IMR-90 (cell line): ENCODE results near the gene WDR90. TPM values are rescaled to one million over a fixed set of nuclear protein-coding genes. Genes with fewer than 3 reads are reported as not detected.

ENCODE experiments used
- ATAC-seq: fragments of 200-7000 bp; cut with Tn5 transposase; 2 replicates; pipeline ENCODE4 v1.9.1; 2020; ENCODE audit warnings: low read depth, mild to moderate bottlenecking, moderate library complexity
- BruUV-seq: library from RNA; stranded (reverse); fragments of 400-500 nt; replicated peaks from 2 replicates; lab custom pipeline; 2021; lab: Mats Ljungman, UMichigan
- CTCF ChIA-PET: fragments of 300-600 bp; formaldehyde crosslinking; extraction: SDS; loops from one replicate; lab custom pipeline; 2021; ENCODE audit warnings: antibody characterized with exemption; lab: Yijun Ruan, JAX
- POLR2A ChIA-PET: fragments of 300-600 bp; sonication (Branson Sonifier 250); formaldehyde crosslinking; loops from one replicate; lab custom pipeline; 2022; ENCODE audit warnings: antibody characterized with exemption; ENCODE audit not compliant: unreplicated experiment; lab: Charles Lee
- DNase-seq: peaks from one replicate; pipeline ENCODE4 v3.0.0; 2013
- H2AFZ ChIP-seq: replicated peaks from 2 replicates; pipeline ENCODE3; 2013; ENCODE audit warnings: low read length, mild to moderate bottlenecking; ENCODE audit not compliant: poor library complexity
- H2AK5ac ChIP-seq: 2 replicates; pipeline ENCODE4 v1.6.1; 2013; ENCODE audit warnings: low read depth, low read length, inconsistent platforms
- H2AK9ac ChIP-seq: replicated peaks from 2 replicates; pipeline ENCODE3; 2013; ENCODE audit warnings: mild to moderate bottlenecking, low read depth, low read length, moderate library complexity; ENCODE audit not compliant: poor library complexity
- H2BK120ac ChIP-seq: 2 replicates; pipeline ENCODE4 v1.6.1; 2013; ENCODE audit warnings: low read depth, low read length, inconsistent platforms
- H2BK15ac ChIP-seq: 3 replicates; pipeline ENCODE4 v1.6.1; 2013; ENCODE audit warnings: low read depth, low read length, inconsistent platforms
- H2BK20ac ChIP-seq: 2 replicates; pipeline ENCODE4 v1.6.1; 2013; ENCODE audit warnings: low read depth, mild to moderate bottlenecking, inconsistent platforms, low read length, moderate library complexity
- H2BK5ac ChIP-seq: 2 replicates; pipeline ENCODE4 v1.6.1; 2013; ENCODE audit warnings: mild to moderate bottlenecking, low read depth, low read length, inconsistent platforms; ENCODE audit not compliant: poor library complexity, severe bottlenecking
- H3K14ac ChIP-seq: replicated peaks from 2 replicates; pipeline ENCODE4 v1.6.1; 2013; ENCODE audit warnings: low read depth, low read length, inconsistent platforms
- H3K18ac ChIP-seq: 2 replicates; pipeline ENCODE4 v1.6.1; 2013; ENCODE audit warnings: low read depth, low read length, control low read depth
- H3K23ac ChIP-seq: 2 replicates; pipeline ENCODE4 v1.6.1; 2013; ENCODE audit warnings: low read depth, low read length, inconsistent platforms
- H3K27ac ChIP-seq: 2 replicates; pipeline ENCODE4 v1.5.1; 2013; ENCODE audit warnings: mild to moderate bottlenecking, control low read depth, low read length; ENCODE audit not compliant: insufficient read depth
- H3K27me3 ChIP-seq: 2 replicates; pipeline ENCODE4 v1.6.1; 2013; ENCODE audit warnings: low read length; ENCODE audit not compliant: control insufficient read depth, insufficient read depth
- H3K36me3 ChIP-seq: 2 replicates; pipeline ENCODE4 v1.6.1; 2013; ENCODE audit warnings: low read length, mixed read lengths; ENCODE audit not compliant: control insufficient read depth, insufficient read depth
- H3K4ac ChIP-seq: 2 replicates; pipeline ENCODE4 v1.6.1; 2013; ENCODE audit warnings: low read depth, low read length, inconsistent platforms
- H3K4me1 ChIP-seq: 2 replicates; pipeline ENCODE4 v1.6.1; 2013; ENCODE audit warnings: low read length, mixed read lengths; ENCODE audit not compliant: control insufficient read depth, insufficient read depth
- H3K4me2 ChIP-seq: 2 replicates; pipeline ENCODE4 v1.6.1; 2013; ENCODE audit warnings: low read depth, mild to moderate bottlenecking, control low read depth, low read length, moderate library complexity
- H3K4me3 ChIP-seq: 2 replicates; pipeline ENCODE4 v1.5.1; 2013; ENCODE audit warnings: low read depth, mild to moderate bottlenecking, control low read depth, low read length, moderate library complexity; ENCODE audit not compliant: insufficient read depth
- H3K56ac ChIP-seq: 2 replicates; pipeline ENCODE4 v1.6.1; 2013; ENCODE audit warnings: low read length, inconsistent platforms; ENCODE audit not compliant: insufficient read depth; ENCODE audit errors: extremely low read depth
- H3K79me1 ChIP-seq, 2 experiments: 2 replicates each; pipeline ENCODE4 v1.6.1; 2013; ENCODE audit warnings: low read length in 2 of 2, inconsistent platforms in 1 of 2, low read depth in 1 of 2
- H3K9ac ChIP-seq: 2 replicates; pipeline ENCODE4 v1.6.1; 2013; ENCODE audit warnings: low read depth, low read length, control low read depth
- H3K9me1 ChIP-seq: 2 replicates; pipeline ENCODE4 v1.6.1; 2013; ENCODE audit warnings: low read length, inconsistent platforms; ENCODE audit not compliant: insufficient read depth
- H3K9me3 ChIP-seq: 2 replicates; pipeline ENCODE4 v1.6.1; 2013; ENCODE audit warnings: low read length; ENCODE audit not compliant: control insufficient read depth, insufficient read depth
- H4K20me1 ChIP-seq: 2 replicates; pipeline ENCODE4 v1.6.1; 2013; ENCODE audit warnings: low read length, inconsistent platforms; ENCODE audit not compliant: insufficient read depth
- H4K5ac ChIP-seq: 2 replicates; pipeline ENCODE4 v1.6.1; 2013; ENCODE audit warnings: mild to moderate bottlenecking, low read depth, low read length, control low read depth
- H4K8ac ChIP-seq, 2 experiments: 2 replicates each; pipeline ENCODE4 v1.6.1; 2013; ENCODE audit warnings: low read depth in 2 of 2, low read length in 2 of 2, control low read depth in 1 of 2, inconsistent platforms in 1 of 2
- H4K91ac ChIP-seq: 2 replicates; pipeline ENCODE4 v1.6.1; 2013; ENCODE audit warnings: low read depth, low read length, inconsistent platforms; ENCODE audit not compliant: insufficient read depth
- BHLHE40 ChIP-seq: fragments of 150-350 bp; IDR thresholded peaks from 2 replicates; pipeline ENCODE4 v1.6.1; 2016; ENCODE audit warnings: mild to moderate bottlenecking, low read depth, low read length
- FOS ChIP-seq: fragments of 150-350 bp; IDR thresholded peaks from 2 replicates; pipeline ENCODE4 v1.6.1; 2016; ENCODE audit warnings: low read depth, low read length
- MAFK ChIP-seq: IDR thresholded peaks from 2 replicates; pipeline ENCODE4 v1.6.1; 2012; ENCODE audit warnings: low read depth, low read length, improper control_type of control experiment
- MAZ ChIP-seq: IDR thresholded peaks from 2 replicates; pipeline ENCODE4 v1.6.1; 2012; ENCODE audit warnings: low read depth, mild to moderate bottlenecking, low read length, improper control_type of control experiment, moderate library complexity, borderline replicate concordance
- MXI1 ChIP-seq: IDR thresholded peaks from 2 replicates; pipeline ENCODE4 v1.6.1; 2012; ENCODE audit warnings: low read depth, mild to moderate bottlenecking, low read length, moderate library complexity, borderline replicate concordance
- POLR2A ChIP-seq: IDR thresholded peaks from 2 replicates; pipeline ENCODE4 v1.6.1; 2012; ENCODE audit warnings: mild to moderate bottlenecking, low read depth, low read length
- RAD21 ChIP-seq: IDR thresholded peaks from 2 replicates; pipeline ENCODE4 v1.6.1; 2012; ENCODE audit warnings: low read length, improper control_type of control experiment
- RFX5 ChIP-seq: IDR thresholded peaks from 2 replicates; pipeline ENCODE4 v1.8.0; 2012; ENCODE audit warnings: low read depth, mild to moderate bottlenecking, low read length, moderate library complexity
- WGBS, 2 experiments: methylation state at CpG; one replicate each; pipeline versions ENCODE4 v1.1.5 to v1.1.7; 2013; ENCODE audit warnings: missing lambda C conversion rate in 2 of 2; ENCODE audit not compliant: insufficient read length in 1 of 2; ENCODE audit errors: extremely low coverage in 2 of 2; 5-methylcytosine and 5-hydroxymethylcytosine counted together
- dilution Hi-C: fragments of 300-500 bp; cut with HindIII; formaldehyde crosslinking; loops from one replicate; pipeline ENCODE4 v1.14.3; 2018; ENCODE audit warnings: low sequenced_read_pairs; ENCODE audit not compliant: unreplicated experiment
- in situ Hi-C: fragments of 300-500 bp; cut with MboI; formaldehyde crosslinking; loops from 3 replicates; pipeline ENCODE4 v1.14.3; 2019; ENCODE audit warnings: low sequenced_read_pairs, inconsistent platforms, mixed read lengths
- intact Hi-C: fragments of 100-400 bp; cut with micrococcal nuclease; formaldehyde crosslinking; loops from 2 replicates; pipeline ENCODE4 v1.10.0; 2022
- polyA plus RNA-seq, 3 experiments: library from polyadenylated mRNA; depleted of rRNA; stranded (reverse); fragments of >200 nt; gene quantifications; 2 replicates each; pipeline ENCODE4 v1.2.3, GENCODE V29; 2012; ENCODE audit warnings: low replicate concordance in 1 of 3
- total RNA-seq: library from RNA; depleted of rRNA; stranded (reverse); fragments of >200 nt; gene quantifications from 2 replicates; pipeline ENCODE4 v1.2.3, GENCODE V29; 2012
- TF ChIP-seq, protein P1 (sequence below): fragments of 150-350 bp; IDR thresholded peaks from 2 replicates; pipeline ENCODE4 v1.6.1; 2017; ENCODE audit warnings: mild to moderate bottlenecking, antibody characterized with exemption, low read length, low read depth

WDR90 gene
- total and polyA plus RNA-seq, 2 of the 4 experiments (the other 2 are of a cell fraction): 1.4 to 18.7 TPM

GRCh38 chr16:642189-643049 is 6.7 kb upstream of the WDR90 start:
- peak; percentile 36 for ATAC-seq
- Histone ChIP-seq H2AK9ac (peak overlapping the region; percentile 91), H3K9me1 (peaks cover 10% of the 10 kb centered on the region; the same call in 1 of the 2 replicates), H2AFZ (peak overlapping the region; percentile 90), H3K4me3 (peak overlapping the region; percentile 100), H2BK5ac (peak overlapping the region; percentile 13), H3K9me3 (no peaks in the 10 kb centered on the region), H3K14ac (peak overlapping the region; percentile 6; the same call in 1 of the 2 replicates), H4K5ac (peak overlapping the region; percentile 55), H3K79me1 (peaks cover 3 to 37% of the 10 kb centered on the region in 2 experiments; a peak in 2 of 4 replicates), H2BK20ac (no peak overlapping the region), H2BK15ac (no peak overlapping the region), H3K4ac (no peak overlapping the region), H3K18ac (no peak overlapping the region), H3K27ac (peak overlapping the region; percentile 37; the same call in 1 of the 2 replicates), H3K27me3 (no peaks in the 10 kb centered on the region), H3K9ac (peak overlapping the region; percentile 79), H4K8ac (peak overlapping the region; percentile 77 to 92; a peak in 3 of 4 replicates), H4K91ac (no peak overlapping the region; the same call in 1 of the 2 replicates), H3K56ac (no peak overlapping the region), H2BK120ac (no peak overlapping the region), H3K23ac (0 out of 2 replicates have a peak overlapping the region, but pooled peaks have one; percentile 66), H3K4me1 (peaks cover 11% of the 10 kb centered on the region), H4K20me1 (no peaks in the 10 kb centered on the region; the same call in 1 of the 2 replicates), H2AK5ac (peak overlapping the region; percentile 24), H3K36me3 (no peaks in the 10 kb centered on the region), H3K4me2 (peak overlapping the region; percentile 76)
- BruUV-seq: no TSS peak
- 9% methylated on average over 43 of the region's 72 CpGs; no CpG with 5 or more reads in 1 of the 2 experiments for WGBS, 2 experiments
- no peak for DNase-seq
- TF ChIP-seq FOS: no peak
- no peak for TF ChIP-seq RAD21
- TF ChIP-seq RFX5: no peak
- no peak for TF ChIP-seq BHLHE40
- no peak for TF ChIP-seq POLR2A
- no peak for TF ChIP-seq MAFK
- TF ChIP-seq, protein P1, sequence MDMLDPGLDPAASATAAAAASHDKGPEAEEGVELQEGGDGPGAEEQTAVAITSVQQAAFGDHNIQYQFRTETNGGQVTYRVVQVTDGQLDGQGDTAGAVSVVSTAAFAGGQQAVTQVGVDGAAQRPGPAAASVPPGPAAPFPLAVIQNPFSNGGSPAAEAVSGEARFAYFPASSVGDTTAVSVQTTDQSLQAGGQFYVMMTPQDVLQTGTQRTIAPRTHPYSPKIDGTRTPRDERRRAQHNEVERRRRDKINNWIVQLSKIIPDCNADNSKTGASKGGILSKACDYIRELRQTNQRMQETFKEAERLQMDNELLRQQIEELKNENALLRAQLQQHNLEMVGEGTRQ: peak; percentile 62
- TF ChIP-seq MXI1: peak; percentile 66; the same call in 1 of the 2 replicates
- TF ChIP-seq MAZ: no peak
- intact Hi-C loops: no loop called here
- ChIA-PET POLR2A (no interaction called here), CTCF (interaction anchor here (0.6 kb wide), 1 partner anchor 256 kb away, joined by 3 read pairs; no protein-coding TSS in a partner anchor)
- dilution Hi-C loops: no loop called here
- in situ Hi-C loops: loop anchor here (10.0 kb wide), 1 partner anchor 248 kb away; the partner anchor contains the start of gene NME4
